ENCODE data around the gene CACNG4. TPM values are rescaled to one million over a fixed set of nuclear protein-coding genes. Genes with fewer than 3 reads are reported as not detected.

The CACNG4 gene
- total and polyA plus RNA-seq, 9 of the 15 experiments (the other 6 are each of a cell fraction or from before 2014, with no cell fraction given), result 0.07 TPM; not detected in 8

DNA sequence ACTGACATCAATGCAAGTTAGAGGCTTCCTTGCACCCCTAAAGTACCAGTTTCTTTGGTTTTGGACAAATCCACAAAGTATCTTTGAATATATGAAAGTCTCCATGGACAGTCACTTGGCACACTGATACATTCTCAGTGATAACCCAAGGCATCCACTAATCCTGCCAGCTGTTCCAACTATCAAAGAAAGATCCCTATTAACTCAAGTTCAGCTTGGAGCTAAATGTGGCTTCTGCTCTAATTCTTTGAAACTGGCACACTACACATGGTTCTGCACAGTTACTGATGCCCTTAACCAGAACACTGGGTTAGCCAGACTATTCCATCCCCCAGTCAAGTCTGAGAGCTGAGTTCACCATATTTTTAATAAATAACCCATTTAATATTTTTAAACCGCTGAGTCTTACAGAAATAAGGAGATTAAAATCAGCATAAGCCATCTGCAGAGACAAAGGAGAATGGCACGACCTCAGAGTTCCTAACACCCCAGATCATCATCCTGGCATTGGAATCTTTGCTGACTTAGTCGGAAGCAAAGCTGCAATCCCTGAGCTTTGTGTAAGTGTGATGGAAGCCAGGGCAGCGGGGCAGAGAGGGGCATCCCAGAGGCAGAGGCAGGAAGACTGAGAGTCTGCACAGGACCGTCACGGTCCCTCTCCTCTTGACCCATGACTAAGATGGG is 86.1 kb downstream of the CACNG4 start:
- FAIRE-seq (no peak), DNase-seq (ENCODE audit: extremely low read depth in 1 of 4, low spot score in 3 of 4) (no peak), ATAC-seq (no peak)
- no peak overlapping the region for H3K4me2 ChIP-seq (ENCODE audit: insufficient read depth, low read length)
- H4K20me1 ChIP-seq (replicated peaks; ENCODE audit: control insufficient read depth, insufficient read depth, low read length), result no peaks in the 10 kb centered on the region
- H3K9ac ChIP-seq (ENCODE audit: insufficient read depth in 1 of 2, low read depth in 2 of 2, low read length in 2 of 2), result no peak overlapping the region
- no peaks in the 10 kb centered on the region for H3K4me1 ChIP-seq (replicated peaks in 1 of 2; ENCODE audit: control insufficient read depth in 2 of 2, insufficient read depth in 2 of 2, low read length in 2 of 2)
- TF ChIP-seq, protein P1, sequence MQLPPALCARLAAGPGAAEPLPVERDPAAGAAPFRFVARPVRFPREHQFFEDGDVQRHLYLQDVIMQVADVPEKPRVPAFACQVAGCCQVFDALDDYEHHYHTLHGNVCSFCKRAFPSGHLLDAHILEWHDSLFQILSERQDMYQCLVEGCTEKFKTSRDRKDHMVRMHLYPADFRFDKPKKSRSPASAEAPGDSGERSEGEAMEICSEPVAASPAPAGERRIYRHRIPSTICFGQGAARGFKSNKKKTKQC (CRISPR knock-in tag; IDR thresholded peaks at IDR 0.05), result no peak
- TF ChIP-seq, protein P2, sequence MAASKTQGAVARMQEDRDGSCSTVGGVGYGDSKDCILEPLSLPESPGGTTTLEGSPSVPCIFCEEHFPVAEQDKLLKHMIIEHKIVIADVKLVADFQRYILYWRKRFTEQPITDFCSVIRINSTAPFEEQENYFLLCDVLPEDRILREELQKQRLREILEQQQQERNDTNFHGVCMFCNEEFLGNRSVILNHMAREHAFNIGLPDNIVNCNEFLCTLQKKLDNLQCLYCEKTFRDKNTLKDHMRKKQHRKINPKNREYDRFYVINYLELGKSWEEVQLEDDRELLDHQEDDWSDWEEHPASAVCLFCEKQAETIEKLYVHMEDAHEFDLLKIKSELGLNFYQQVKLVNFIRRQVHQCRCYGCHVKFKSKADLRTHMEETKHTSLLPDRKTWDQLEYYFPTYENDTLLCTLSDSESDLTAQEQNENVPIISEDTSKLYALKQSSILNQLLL (CRISPR knock-in tag; IDR thresholded peaks at IDR 0.05; ENCODE audit: borderline replicate concordance), result no peak
- TF ChIP-seq, protein P3, sequence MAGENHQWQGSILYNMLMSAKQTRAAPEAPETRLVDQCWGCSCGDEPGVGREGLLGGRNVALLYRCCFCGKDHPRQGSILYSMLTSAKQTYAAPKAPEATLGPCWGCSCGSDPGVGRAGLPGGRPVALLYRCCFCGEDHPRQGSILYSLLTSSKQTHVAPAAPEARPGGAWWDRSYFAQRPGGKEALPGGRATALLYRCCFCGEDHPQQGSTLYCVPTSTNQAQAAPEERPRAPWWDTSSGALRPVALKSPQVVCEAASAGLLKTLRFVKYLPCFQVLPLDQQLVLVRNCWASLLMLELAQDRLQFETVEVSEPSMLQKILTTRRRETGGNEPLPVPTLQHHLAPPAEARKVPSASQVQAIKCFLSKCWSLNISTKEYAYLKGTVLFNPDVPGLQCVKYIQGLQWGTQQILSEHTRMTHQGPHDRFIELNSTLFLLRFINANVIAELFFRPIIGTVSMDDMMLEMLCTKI (IDR thresholded peaks at IDR 0.05; ENCODE audit: partially characterized antibody), result no peak
- TF ChIP-seq PHF8 (IDR thresholded peaks at IDR 0.05; ENCODE audit: borderline replicate concordance, low read length) (no peak), PTTG1 (tag; IDR thresholded peaks at IDR 0.05; ENCODE audit: low read depth) (no peak), DPF2 (IDR thresholded peaks at IDR 0.05) (no peak)
- ChIA-PET CTCF (ENCODE audit: low intra/inter-chr PET ratio) (no interaction called here), POLR2A (interaction anchor here (0.8 kb wide), 1 partner anchor 18 kb away, joined by 3 read pairs; no protein-coding TSS in a partner anchor)
- no peak overlapping the region for H3K27ac ChIP-seq (ENCODE audit: extremely low read depth, low read depth, low read length)
- BruUV-seq (replicated peaks), result no TSS peak
- H3K79me2 ChIP-seq (ENCODE audit: control insufficient read depth, insufficient read depth, low read length), result no peaks in the 10 kb centered on the region
- intact Hi-C loops (cut with micrococcal nuclease) (no loop called here), in situ Hi-C loops (cut with MboI) (no loop called here)
- H3K9me1 ChIP-seq (ENCODE audit: control insufficient read depth, insufficient read depth, low read length), result no peaks in the 10 kb centered on the region
- 0% methylated on average over 6 of the region's 6 CpGs for WGBS (ENCODE audit: insufficient coverage, low coverage, missing lambda C conversion rate)
- peaks cover 18 to 44% of the 10 kb centered on the region in 2 experiments for H3K27me3 ChIP-seq (ENCODE audit: control insufficient read depth in 2 of 2, insufficient read depth in 2 of 2, low read length in 2 of 2)
- H3K9me3 ChIP-seq (replicated peaks; ENCODE audit: control insufficient read depth, insufficient read depth, low read depth, low read length), result no peaks in the 10 kb centered on the region; the same call in 1 of the 2 replicates
- no peak overlapping the region for H2AFZ ChIP-seq (ENCODE audit: low read depth, low read length)
- no peaks in the 10 kb centered on the region; the same call in 2 of the 3 replicates for H3K36me3 ChIP-seq (ENCODE audit: control insufficient read depth, insufficient read depth, low read length)
- H3K4me3 ChIP-seq, result no peak overlapping the region

Measured in K562 (cell line).